Fibroblast of lung (primary cell): Measurements from ENCODE around the gene STC2. TPM values are rescaled to one million over a fixed set of nuclear protein-coding genes. Genes with fewer than 3 reads are reported as not detected.

Source experiments
- DNase-seq, 2 donors: peaks; one replicate each; pipeline versions ENCODE4 v3.0.0 to v3.0.0-alpha.2; 2010; ENCODE audit warnings: low read depth in 2 of 2
- H2AFZ ChIP-seq: 2 replicates; pipeline ENCODE4 v1.5.1; 2012; ENCODE audit warnings: low read length, control low read depth, inconsistent platforms
- H3K27ac ChIP-seq: 2 replicates; pipeline ENCODE4 v1.5.1; 2011; ENCODE audit warnings: low read length, control low read depth; ENCODE audit not compliant: insufficient read depth
- H3K27me3 ChIP-seq: 2 replicates; pipeline ENCODE4 v1.5.1; 2011; ENCODE audit warnings: mild to moderate bottlenecking, low read length; ENCODE audit not compliant: control insufficient read depth, insufficient read depth
- H3K36me3 ChIP-seq: 2 replicates; pipeline ENCODE4 v1.5.1; 2011; ENCODE audit warnings: low read length; ENCODE audit not compliant: control insufficient read depth, insufficient read depth
- H3K4me1 ChIP-seq: 2 replicates; pipeline ENCODE4 v1.5.1; 2011; ENCODE audit warnings: low read length; ENCODE audit not compliant: control insufficient read depth, insufficient read depth; ENCODE audit errors: extremely low read depth
- H3K4me2 ChIP-seq: 2 replicates; pipeline ENCODE4 v1.5.1; 2011; ENCODE audit warnings: low read length, control low read depth; ENCODE audit not compliant: insufficient read depth; ENCODE audit errors: extremely low read depth
- H3K4me3 ChIP-seq, 4 experiments: fragments of 200-600 bp in 1 of 4; sonication (generic) in 1 of 4; replicated peaks in 1 of 4; 2 replicates each; pipeline ENCODE4 v1.5.1; 2011 to 2016; ENCODE audit warnings: low read length in 4 of 4, low read depth in 3 of 4, mild to moderate bottlenecking in 3 of 4, control low read depth in 2 of 4, inconsistent platforms in 1 of 4, mixed read lengths in 1 of 4; ENCODE audit not compliant: insufficient read depth in 1 of 4; ENCODE audit errors: control extremely low read depth in 1 of 4
- H3K79me2 ChIP-seq: 2 replicates; pipeline ENCODE4 v1.5.1; 2012; ENCODE audit warnings: mild to moderate bottlenecking, low read length, inconsistent platforms; ENCODE audit not compliant: control insufficient read depth, insufficient read depth
- H3K9ac ChIP-seq: 2 replicates; pipeline ENCODE4 v1.5.1; 2011; ENCODE audit warnings: mild to moderate bottlenecking, low read length, control low read depth; ENCODE audit not compliant: insufficient read depth
- H3K9me3 ChIP-seq: 2 replicates; pipeline ENCODE4 v1.5.1; 2012; ENCODE audit warnings: low read depth, low read length; ENCODE audit not compliant: control insufficient read depth, insufficient read depth
- H4K20me1 ChIP-seq: 2 replicates; pipeline ENCODE4 v1.5.1; 2011; ENCODE audit warnings: low read length; ENCODE audit not compliant: control insufficient read depth, insufficient read depth; ENCODE audit errors: extremely low read depth
- EZH2 ChIP-seq: IDR thresholded peaks from 2 replicates; pipeline ENCODE4 v1.5.1; 2012; ENCODE audit warnings: low read length, control low read depth, mild to moderate bottlenecking; ENCODE audit errors: missing control alignments
- polyA plus RNA-seq, 2 donors: library from polyadenylated mRNA; depleted of rRNA in 1 of 2; stranded (reverse) in 1 of 2; unstranded in 1 of 2; fragments of >200 nt; gene quantifications; 2 replicates each; pipeline ENCODE4 v1.2.1, GENCODE V29; 2011 to 2012; ENCODE audit warnings: missing spikeins in 1 of 2
- total RNA-seq: library from RNA; depleted of rRNA; stranded (reverse); fragments of >200 nt; gene quantifications from 2 replicates; pipeline ENCODE4 v1.2.1, GENCODE V29; 2014
- TF ChIP-seq, protein P1 (sequence below), 2 donors: IDR thresholded peaks in 1 of 2; conservative IDR thresholded peaks in 1 of 2; 1 replicate in 1 of 2; 2 replicates in 1 of 2; pipeline ENCODE4 v1.5.1; 2011 to 2012; ENCODE audit warnings: low read length in 2 of 2, control low read depth in 1 of 2, inconsistent platforms in 1 of 2, low read depth in 1 of 2, mild to moderate bottlenecking in 1 of 2

The STC2 gene
- total and polyA plus RNA-seq, 2 donors (not counting 1 experiment from before 2014, with no cell fraction given) = 112 to 299 TPM

DNA sequence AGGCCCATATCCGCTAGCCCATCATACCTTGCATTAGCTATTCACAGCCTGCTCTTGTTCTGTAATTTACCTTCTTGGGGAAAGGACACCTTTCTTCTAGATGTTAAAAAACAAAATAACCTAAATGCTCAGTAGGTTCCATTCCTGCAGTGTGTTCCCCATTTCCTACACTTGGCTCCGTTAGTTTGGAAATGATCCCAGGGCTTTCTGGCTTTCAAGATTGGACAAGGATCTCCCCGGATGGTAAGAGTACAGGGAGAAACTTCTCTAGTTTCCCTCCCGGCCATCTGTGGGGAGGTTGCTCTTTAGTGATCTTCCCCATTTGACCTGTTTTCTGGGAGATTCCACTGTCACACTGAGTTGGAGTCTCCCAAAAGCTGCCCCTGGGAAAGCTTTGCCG is 27.3 kb upstream of the STC2 start:
- TF ChIP-seq, protein P1, sequence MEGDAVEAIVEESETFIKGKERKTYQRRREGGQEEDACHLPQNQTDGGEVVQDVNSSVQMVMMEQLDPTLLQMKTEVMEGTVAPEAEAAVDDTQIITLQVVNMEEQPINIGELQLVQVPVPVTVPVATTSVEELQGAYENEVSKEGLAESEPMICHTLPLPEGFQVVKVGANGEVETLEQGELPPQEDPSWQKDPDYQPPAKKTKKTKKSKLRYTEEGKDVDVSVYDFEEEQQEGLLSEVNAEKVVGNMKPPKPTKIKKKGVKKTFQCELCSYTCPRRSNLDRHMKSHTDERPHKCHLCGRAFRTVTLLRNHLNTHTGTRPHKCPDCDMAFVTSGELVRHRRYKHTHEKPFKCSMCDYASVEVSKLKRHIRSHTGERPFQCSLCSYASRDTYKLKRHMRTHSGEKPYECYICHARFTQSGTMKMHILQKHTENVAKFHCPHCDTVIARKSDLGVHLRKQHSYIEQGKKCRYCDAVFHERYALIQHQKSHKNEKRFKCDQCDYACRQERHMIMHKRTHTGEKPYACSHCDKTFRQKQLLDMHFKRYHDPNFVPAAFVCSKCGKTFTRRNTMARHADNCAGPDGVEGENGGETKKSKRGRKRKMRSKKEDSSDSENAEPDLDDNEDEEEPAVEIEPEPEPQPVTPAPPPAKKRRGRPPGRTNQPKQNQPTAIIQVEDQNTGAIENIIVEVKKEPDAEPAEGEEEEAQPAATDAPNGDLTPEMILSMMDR (conservative IDR thresholded peaks at IDR 0.05 in 1 of 2, IDR thresholded peaks at IDR 0.05 in 1 of 2; ENCODE audit: low read depth in 1 of 2, low read length in 2 of 2) = no peak
- no peak for TF ChIP-seq EZH2
- no peaks in the 10 kb centered on the region for H3K36me3 ChIP-seq
- no peak for DNase-seq
- H3K4me2 ChIP-seq = no peak overlapping the region
- H4K20me1 ChIP-seq = no peaks in the 10 kb centered on the region
- H2AFZ ChIP-seq = no peak overlapping the region
- H3K9me3 ChIP-seq = no peaks in the 10 kb centered on the region
- peaks cover 2% of the 10 kb centered on the region for H3K27me3 ChIP-seq
- no peaks in the 10 kb centered on the region for H3K4me1 ChIP-seq
- no peak overlapping the region for H3K4me3 ChIP-seq
- no peak overlapping the region for H3K27ac ChIP-seq
- no peaks in the 10 kb centered on the region for H3K79me2 ChIP-seq
- H3K9ac ChIP-seq = no peak overlapping the region

DNA sequence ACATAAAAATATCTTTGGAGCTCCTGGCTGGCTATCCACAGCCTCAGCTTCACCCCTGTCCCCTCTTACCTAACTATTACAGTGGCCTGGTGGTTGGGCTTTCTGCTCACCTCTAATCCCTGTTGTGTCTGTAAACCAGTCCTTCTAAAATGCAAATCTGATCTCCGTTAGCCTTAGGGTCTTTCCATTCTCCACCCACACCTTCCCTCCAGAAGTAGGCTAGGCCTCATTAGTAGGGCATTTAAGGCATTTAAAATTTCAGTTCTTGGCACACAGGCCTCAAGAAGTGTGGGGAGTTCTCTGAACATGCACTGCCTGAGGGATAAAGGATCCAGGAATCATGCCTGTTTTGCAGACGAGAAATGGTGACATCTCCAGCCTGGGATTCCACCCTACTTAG is 26.4 kb upstream of the STC2 start:
- no peak overlapping the region for H3K4me3 ChIP-seq
- peaks cover 2% of the 10 kb centered on the region for H3K27me3 ChIP-seq
- no peak overlapping the region for H3K9ac ChIP-seq
- no peaks in the 10 kb centered on the region for H3K36me3 ChIP-seq
- no peak overlapping the region for H2AFZ ChIP-seq
- H3K4me1 ChIP-seq = no peaks in the 10 kb centered on the region
- H3K9me3 ChIP-seq = no peaks in the 10 kb centered on the region
- DNase-seq = no peak
- no peaks in the 10 kb centered on the region for H4K20me1 ChIP-seq
- no peak overlapping the region for H3K27ac ChIP-seq
- no peak overlapping the region for H3K4me2 ChIP-seq
- no peaks in the 10 kb centered on the region for H3K79me2 ChIP-seq
- TF ChIP-seq, protein P1 (conservative IDR thresholded peaks at IDR 0.05 in 1 of 2, IDR thresholded peaks at IDR 0.05 in 1 of 2; ENCODE audit: low read depth in 1 of 2, low read length in 2 of 2) = no peak
- no peak for TF ChIP-seq EZH2

DNA sequence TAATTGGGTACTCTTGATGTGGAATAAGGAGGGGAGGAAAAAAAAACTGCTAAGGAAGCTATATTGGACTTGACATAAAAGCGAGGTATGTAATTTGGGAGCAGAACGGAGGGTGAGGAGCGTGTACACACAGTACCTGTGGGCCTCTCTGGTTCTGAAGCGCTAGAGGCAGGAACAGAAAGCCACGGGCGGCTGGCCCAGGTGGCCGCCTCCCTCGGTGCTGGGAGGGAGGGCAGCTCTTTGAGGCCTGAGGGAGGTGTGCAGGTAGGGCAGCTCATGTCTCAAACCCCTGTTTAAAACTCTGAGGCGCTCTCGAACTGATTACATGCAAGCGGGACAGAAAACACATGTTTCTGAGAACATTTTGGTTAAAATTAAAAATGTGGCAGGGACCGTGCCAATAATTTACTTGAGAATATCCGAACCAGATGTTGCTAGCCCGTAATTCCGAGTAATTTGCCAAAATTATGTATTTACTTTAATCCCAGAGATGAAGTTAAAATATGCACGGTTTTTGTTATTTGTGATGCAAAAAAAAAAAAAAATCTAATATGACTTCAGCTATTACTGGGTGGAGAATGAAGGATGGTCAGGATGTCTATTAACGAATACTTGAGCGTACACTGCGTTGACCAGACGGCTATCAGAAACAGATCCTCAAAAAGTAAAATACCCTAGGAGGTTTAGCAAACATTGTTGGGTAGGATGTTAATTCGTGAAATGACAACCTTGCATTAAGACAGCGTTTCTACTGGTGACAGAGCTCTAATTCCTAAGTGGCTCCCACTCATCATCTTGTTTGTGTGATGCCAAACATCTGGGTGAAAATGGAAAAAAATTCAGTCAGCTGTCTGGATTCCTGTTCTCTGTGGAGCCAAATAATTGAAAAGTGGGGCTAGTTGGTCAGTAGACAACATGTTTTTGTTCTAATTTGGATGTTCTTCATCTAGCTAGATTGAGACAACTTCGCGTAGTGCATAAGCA is 24.4 kb upstream of the STC2 start:
- H4K20me1 ChIP-seq = no peaks in the 10 kb centered on the region
- no peak overlapping the region for H3K4me2 ChIP-seq
- H3K9ac ChIP-seq = no peak overlapping the region
- no peak overlapping the region for H2AFZ ChIP-seq
- H3K4me1 ChIP-seq = no peaks in the 10 kb centered on the region
- no peak overlapping the region for H3K27ac ChIP-seq
- no peak for TF ChIP-seq EZH2
- TF ChIP-seq, protein P1 (conservative IDR thresholded peaks at IDR 0.05 in 1 of 2, IDR thresholded peaks at IDR 0.05 in 1 of 2; ENCODE audit: low read depth in 1 of 2, low read length in 2 of 2) = no peak
- peaks cover 2% of the 10 kb centered on the region for H3K27me3 ChIP-seq
- H3K36me3 ChIP-seq = no peaks in the 10 kb centered on the region
- H3K4me3 ChIP-seq = no peak overlapping the region
- H3K79me2 ChIP-seq = no peaks in the 10 kb centered on the region
- no peak for DNase-seq
- H3K9me3 ChIP-seq = no peaks in the 10 kb centered on the region
